Naive thymus-derived CD8-positive, alpha-beta T cell (primary cell): Measurements from ENCODE around the gene COL25A1. TPM values are rescaled to one million over a fixed set of nuclear protein-coding genes. Genes with fewer than 3 reads are reported as not detected.

ENCODE experiments used
- ATAC-seq, 2 donors: fragments of 150-1000 bp; cut with Tn5 transposase in 1 of 2; sonication (Bioruptor Pico), chemical (Tn5 transposase) in 1 of 2; 1 replicate in 1 of 2; 2 replicates in 1 of 2; pipeline ENCODE4 v1.10.0; 2021; ENCODE audit warnings: mild to moderate bottlenecking in 2 of 2, moderate library complexity in 2 of 2
- POLR2A ChIA-PET: fragments of 350-600 bp; sonication (Branson Sonifier 250); formaldehyde crosslinking; loops from one replicate; lab custom pipeline; 2021; ENCODE audit warnings: antibody characterized with exemption; lab: Charles Lee
- DNase-seq, 10 donors: peaks; one replicate each; pipeline versions ENCODE4 v3.0.0 to v3.0.0-alpha.2; 2020 to 2022
- H3K27ac Mint-ChIP-seq, 10 donors: one replicate each; pipeline ENCODE4 v1.8.0; 2020 to 2022; ENCODE audit warnings: mild to moderate bottlenecking in 10 of 10, mixed read lengths in 10 of 10, moderate library complexity in 4 of 10, inconsistent platforms in 1 of 10
- H3K27me3 Mint-ChIP-seq, 5 donors: one replicate each; pipeline ENCODE4 v1.8.0; 2021 to 2022; ENCODE audit warnings: mixed read lengths in 5 of 5
- H3K36me3 Mint-ChIP-seq, 3 donors: one replicate each; pipeline ENCODE4 v1.8.0; 2020 to 2022; ENCODE audit warnings: mixed read lengths in 3 of 3, mild to moderate bottlenecking in 2 of 3, inconsistent platforms in 1 of 3
- H3K4me1 Mint-ChIP-seq, 4 donors: one replicate each; pipeline ENCODE4 v1.8.0; 2021 to 2022; ENCODE audit warnings: mixed read lengths in 4 of 4
- H3K4me3 Mint-ChIP-seq, 10 donors: one replicate each; pipeline ENCODE4 v1.8.0; 2020 to 2022; ENCODE audit warnings: mild to moderate bottlenecking in 10 of 10, mixed read lengths in 10 of 10, moderate library complexity in 6 of 10, inconsistent platforms in 1 of 10
- H3K9me3 Mint-ChIP-seq, 9 donors: one replicate each; pipeline ENCODE4 v1.8.0; 2020 to 2022; ENCODE audit warnings: mixed read lengths in 9 of 9, mild to moderate bottlenecking in 3 of 9, inconsistent platforms in 1 of 9, moderate library complexity in 1 of 9
- polyA plus RNA-seq, 3 donors: library from polyadenylated mRNA; unstranded; fragments of 300-500 nt; fragmentation: Illumina TruSeq; gene quantifications; one replicate each; pipeline ENCODE4 v1.2.3, GENCODE V29; 2021
- total RNA-seq, 8 experiments: library from RNA in 2 of 8; stranded (reverse) in 2 of 8; gene quantifications; one replicate each; pipeline ENCODE4 v1.2.3 and lab custom pipeline; 2021 to 2026

COL25A1 gene
- total and polyA plus RNA-seq, 5 experiments from 2014 or later, result 0.10 to 1.2 TPM; not detected in 3

DNA sequence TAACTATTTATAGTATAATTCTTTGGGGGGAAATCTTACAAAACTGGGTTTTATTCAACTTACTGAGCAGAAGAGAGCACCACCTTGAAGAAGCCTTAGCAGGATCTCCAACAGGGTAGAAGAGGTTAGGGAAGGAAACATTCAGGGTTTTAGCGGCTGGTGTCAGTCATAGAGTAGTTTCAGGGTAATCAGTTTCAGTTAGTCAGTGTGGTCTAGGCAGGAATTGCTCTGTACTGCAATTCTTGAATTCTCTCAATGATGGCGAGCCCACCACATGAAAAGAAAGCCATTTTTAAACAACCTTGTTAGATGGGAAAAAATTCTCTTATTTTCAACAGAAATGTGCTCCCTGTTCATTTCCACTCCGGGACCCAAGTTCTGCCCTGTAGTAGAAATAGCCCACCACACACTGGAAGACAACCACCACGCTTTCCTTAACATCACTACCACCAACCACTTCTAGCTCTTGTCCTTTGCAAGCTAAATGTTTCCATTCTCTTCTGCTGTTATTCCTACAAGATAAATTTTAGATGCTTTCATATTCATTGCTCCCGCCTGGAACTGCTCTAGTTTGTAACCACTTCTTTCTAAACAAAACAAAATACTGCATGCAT is 25.9 kb downstream of the COL25A1 start:
- H3K4me3 Mint-ChIP-seq, result no peak overlapping the region
- H3K27ac Mint-ChIP-seq, result no peak overlapping the region
- POLR2A ChIA-PET, result no interaction called here
- peaks cover 3 to 22% (median 10%) of the 10 kb centered on the region in 5 donors for H3K27me3 Mint-ChIP-seq
- DNase-seq, result no peak
- H3K36me3 Mint-ChIP-seq, result no peaks in the 10 kb centered on the region
- no peaks in the 10 kb centered on the region for H3K9me3 Mint-ChIP-seq
- no peak for ATAC-seq
- H3K4me1 Mint-ChIP-seq, result no peaks in the 10 kb centered on the region

- Mint-ChIP-seq H3K27ac (peak overlapping the region in 1 of 10 donors; percentile 6), H3K4me1 (no peaks in the 10 kb centered on the region), H3K4me3 (no peak overlapping the region), H3K9me3 (no peaks in the 10 kb centered on the region), H3K27me3 (peaks cover 3 to 22% (median 10%) of the 10 kb centered on the region in 5 donors), H3K36me3 (no peaks in the 10 kb centered on the region)
- DNase-seq (no peak), ATAC-seq (no peak)
- POLR2A ChIA-PET, result no interaction called here
Observed at GRCh38 chr4:109275066-109275745, 27.3 kb downstream of the COL25A1 start.

DNA sequence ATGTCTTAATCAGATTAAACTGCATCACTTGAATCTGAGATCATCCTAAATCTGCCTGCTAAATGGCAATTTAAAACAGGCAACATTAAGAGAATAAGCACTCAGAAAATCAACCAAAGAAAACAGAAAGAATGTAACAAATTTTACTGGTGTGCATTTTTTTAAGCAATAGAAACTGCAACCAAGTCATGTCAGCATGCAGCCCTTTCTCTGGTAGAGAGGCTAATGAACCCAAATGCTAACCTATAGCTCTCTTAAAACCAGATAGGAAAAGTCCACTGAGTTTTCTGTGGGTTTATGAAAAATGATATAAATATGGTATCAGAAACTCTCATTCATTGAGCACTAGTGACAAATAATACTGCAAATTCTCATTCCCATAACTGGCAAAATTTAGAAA is 35.6 kb downstream of the COL25A1 start:
- POLR2A ChIA-PET, result no interaction called here
- ATAC-seq (no peak), DNase-seq (no peak)
- no peaks in the 10 kb centered on the region for H3K36me3 Mint-ChIP-seq
- H3K4me3 Mint-ChIP-seq, result no peak overlapping the region
- no peaks in the 10 kb centered on the region for H3K4me1 Mint-ChIP-seq
- no peak overlapping the region for H3K27ac Mint-ChIP-seq
- H3K27me3 Mint-ChIP-seq, result peaks cover 0 to 14% (median 8%) of the 10 kb centered on the region in 5 donors
- H3K9me3 Mint-ChIP-seq, result no peaks in the 10 kb centered on the region

DNA sequence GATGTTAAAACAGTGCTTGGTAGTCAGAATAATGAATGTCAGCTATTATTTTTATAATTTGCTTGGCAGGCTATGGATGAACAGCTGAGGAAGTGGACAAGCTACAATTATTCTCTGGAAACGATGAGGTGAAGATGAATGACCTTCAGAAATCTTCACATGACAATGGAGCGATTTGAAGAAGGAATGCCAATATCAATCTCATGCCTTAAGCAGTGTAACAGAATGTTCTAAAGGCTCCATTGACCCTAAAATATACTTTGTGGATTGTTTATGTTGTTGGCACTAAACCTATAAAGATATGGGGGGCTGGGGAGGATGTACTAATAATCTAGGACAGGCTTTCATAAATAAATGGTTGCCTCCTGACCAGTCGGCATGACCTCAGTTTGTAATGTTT is 36.2 kb downstream of the COL25A1 start:
- Mint-ChIP-seq H3K27ac (no peak overlapping the region), H3K4me1 (no peaks in the 10 kb centered on the region), H3K27me3 (peaks cover 0 to 14% (median 9%) of the 10 kb centered on the region in 5 donors), H3K9me3 (no peaks in the 10 kb centered on the region), H3K4me3 (no peak overlapping the region), H3K36me3 (no peaks in the 10 kb centered on the region)
- POLR2A ChIA-PET, result no interaction called here
- DNase-seq, result no peak
- no peak for ATAC-seq

DNA sequence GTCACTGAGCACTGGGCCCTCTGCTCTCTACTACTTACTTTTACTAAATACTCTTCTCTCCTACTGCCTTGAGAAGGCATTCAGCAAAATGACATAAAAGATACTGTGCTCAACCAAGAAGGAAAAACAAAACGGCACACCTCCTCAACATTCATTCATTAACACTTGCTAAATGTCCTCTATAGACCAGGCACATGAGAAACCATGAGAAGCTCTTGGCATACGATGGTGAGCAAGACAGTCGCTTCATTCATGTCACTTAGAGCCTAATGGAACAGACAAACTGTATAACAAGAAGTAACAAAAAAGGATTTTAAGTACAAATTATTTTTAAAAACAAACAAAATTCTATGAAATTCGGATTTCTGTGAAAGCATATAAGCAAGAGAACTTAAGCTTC is 38.7 kb downstream of the COL25A1 start:
- Mint-ChIP-seq H3K4me1 (no peaks in the 10 kb centered on the region), H3K4me3 (no peak overlapping the region), H3K36me3 (no peaks in the 10 kb centered on the region), H3K27me3 (peaks cover 0 to 14% (median 9%) of the 10 kb centered on the region in 5 donors), H3K9me3 (no peaks in the 10 kb centered on the region), H3K27ac (no peak overlapping the region)
- no peak for DNase-seq
- ATAC-seq, result no peak
- POLR2A ChIA-PET, result no interaction called here

GRCh38 chr4:109256818-109257217 is 45.6 kb downstream of the COL25A1 start:
- Mint-ChIP-seq H3K27ac (no peak overlapping the region), H3K4me3 (no peak overlapping the region), H3K27me3 (peaks cover 0 to 9% (median 0%) of the 10 kb centered on the region in 5 donors), H3K36me3 (no peaks in the 10 kb centered on the region), H3K9me3 (no peaks in the 10 kb centered on the region), H3K4me1 (no peaks in the 10 kb centered on the region)
- DNase-seq (no peak), ATAC-seq (no peak)
- POLR2A ChIA-PET, result no interaction called here

DNA sequence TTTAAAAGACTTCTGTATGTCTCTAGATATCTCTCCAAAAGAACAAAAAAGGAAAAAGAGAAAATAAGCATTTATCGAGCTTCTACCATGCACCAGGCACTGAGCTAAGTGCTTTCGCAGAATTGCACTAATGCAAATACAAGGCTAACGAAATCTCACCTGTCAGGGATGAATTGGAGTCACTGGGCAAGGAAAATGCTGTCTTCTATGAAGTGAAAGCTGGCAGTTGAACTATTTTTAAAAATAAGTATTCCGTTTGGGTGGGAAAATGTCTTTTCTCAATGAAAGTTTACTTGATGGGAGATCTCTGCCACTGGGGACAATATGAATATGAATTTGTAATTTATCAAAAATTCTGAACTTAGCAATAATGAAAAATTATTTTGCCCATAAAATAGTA is 47.6 kb downstream of the COL25A1 start:
- ATAC-seq (no peak), DNase-seq (no peak)
- POLR2A ChIA-PET, result no interaction called here
- no peaks in the 10 kb centered on the region for H3K4me1 Mint-ChIP-seq
- no peak overlapping the region for H3K27ac Mint-ChIP-seq
- no peak overlapping the region for H3K4me3 Mint-ChIP-seq
- no peaks in the 10 kb centered on the region for H3K36me3 Mint-ChIP-seq
- no peaks in the 10 kb centered on the region for H3K9me3 Mint-ChIP-seq
- peaks cover 0 to 7% (median 0%) of the 10 kb centered on the region in 5 donors for H3K27me3 Mint-ChIP-seq

- Mint-ChIP-seq H3K4me1 (no peaks in the 10 kb centered on the region), H3K27ac (no peak overlapping the region), H3K9me3 (no peaks in the 10 kb centered on the region), H3K36me3 (no peaks in the 10 kb centered on the region), H3K4me3 (no peak overlapping the region), H3K27me3 (peaks cover 0 to 9% (median 0%) of the 10 kb centered on the region in 5 donors)
- ATAC-seq, result no peak
- DNase-seq, result no peak
- POLR2A ChIA-PET, result no interaction called here
Observed at GRCh38 chr4:109251396-109251795, 51.1 kb downstream of the COL25A1 start.

- peaks cover 0 to 9% (median 0%) of the 10 kb centered on the region in 5 donors for H3K27me3 Mint-ChIP-seq
- no peak overlapping the region for H3K4me3 Mint-ChIP-seq
- DNase-seq, result no peak
- no peaks in the 10 kb centered on the region for H3K9me3 Mint-ChIP-seq
- no peaks in the 10 kb centered on the region for H3K36me3 Mint-ChIP-seq
- H3K4me1 Mint-ChIP-seq, result no peaks in the 10 kb centered on the region
- POLR2A ChIA-PET, result no interaction called here
- no peak for ATAC-seq
- no peak overlapping the region for H3K27ac Mint-ChIP-seq
Observed at GRCh38 chr4:109248322-109248900, 54.0 kb downstream of the COL25A1 start.

GRCh38 chr4:109243871-109244270 is 58.6 kb downstream of the COL25A1 start:
- no peaks in the 10 kb centered on the region for H3K36me3 Mint-ChIP-seq
- DNase-seq (no peak), ATAC-seq (no peak)
- peaks cover 0 to 4% (median 0%) of the 10 kb centered on the region in 5 donors for H3K27me3 Mint-ChIP-seq
- POLR2A ChIA-PET, result no interaction called here
- no peak overlapping the region for H3K4me3 Mint-ChIP-seq
- no peaks in the 10 kb centered on the region for H3K9me3 Mint-ChIP-seq
- H3K4me1 Mint-ChIP-seq, result no peaks in the 10 kb centered on the region
- no peak overlapping the region for H3K27ac Mint-ChIP-seq

DNA sequence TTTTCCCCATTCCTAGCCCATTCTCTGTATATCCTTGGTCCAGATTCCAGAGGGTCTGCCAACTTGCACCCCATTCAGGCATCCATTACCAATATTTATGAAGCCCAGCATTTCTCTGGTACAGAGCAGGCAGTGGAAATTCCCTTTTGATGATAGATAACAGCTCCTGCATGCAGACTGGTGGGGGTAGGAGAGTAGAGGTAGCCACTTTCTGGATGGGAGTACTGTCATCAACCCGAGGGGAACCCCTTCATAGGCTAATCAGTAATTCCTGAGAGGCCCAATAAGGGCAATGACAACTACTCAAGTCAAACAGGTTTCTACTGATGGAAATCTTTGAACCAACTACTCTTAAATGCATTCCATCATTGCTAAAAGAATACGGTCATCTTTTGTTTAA is 63.7 kb downstream of the COL25A1 start:
- POLR2A ChIA-PET, result no interaction called here
- Mint-ChIP-seq H3K27me3 (peaks cover 0 to 3% (median 0%) of the 10 kb centered on the region in 5 donors), H3K4me1 (no peaks in the 10 kb centered on the region), H3K27ac (peak overlapping the region in 1 of 10 donors; percentile 1), H3K4me3 (no peak overlapping the region), H3K36me3 (peaks cover 0 to 6% (median 0%) of the 10 kb centered on the region in 3 donors), H3K9me3 (peaks cover 0 to 9% (median 2%) of the 10 kb centered on the region in 9 donors)
- ATAC-seq, result no peak
- DNase-seq, result no peak

DNA sequence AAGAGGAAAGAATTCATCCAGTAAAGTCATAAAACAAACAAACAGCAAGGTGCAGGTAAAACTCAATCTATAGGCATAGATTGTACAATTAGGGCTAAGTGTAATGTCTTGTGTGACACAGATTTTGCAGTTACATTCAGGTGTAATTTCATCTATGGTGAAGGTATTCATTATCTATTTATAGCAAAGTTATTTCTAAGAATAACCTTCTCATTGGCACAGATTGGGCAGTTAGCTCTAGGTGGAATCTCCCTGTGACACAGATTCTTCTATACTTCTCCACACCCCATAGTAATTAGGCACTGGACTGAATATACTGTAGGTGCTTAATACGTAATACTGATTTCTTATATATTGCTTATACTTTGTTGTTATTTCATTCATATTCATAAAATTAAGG is 66.8 kb downstream of the COL25A1 start:
- Mint-ChIP-seq H3K4me3 (no peak overlapping the region), H3K27me3 (peaks cover 0 to 3% (median 0%) of the 10 kb centered on the region in 5 donors), H3K36me3 (peaks cover 0 to 6% (median 0%) of the 10 kb centered on the region in 3 donors), H3K27ac (no peak overlapping the region), H3K4me1 (no peaks in the 10 kb centered on the region), H3K9me3 (peaks cover 0 to 9% (median 2%) of the 10 kb centered on the region in 9 donors)
- ATAC-seq (no peak), DNase-seq (no peak)
- POLR2A ChIA-PET, result no interaction called here

- DNase-seq (no peak), ATAC-seq (no peak)
- Mint-ChIP-seq H3K4me1 (no peaks in the 10 kb centered on the region), H3K9me3 (peaks cover 0 to 9% (median 2%) of the 10 kb centered on the region in 9 donors), H3K36me3 (peaks cover 0 to 6% (median 0%) of the 10 kb centered on the region in 3 donors), H3K27me3 (peaks cover 0 to 3% (median 0%) of the 10 kb centered on the region in 5 donors), H3K27ac (no peak overlapping the region), H3K4me3 (no peak overlapping the region)
- POLR2A ChIA-PET, result no interaction called here
Observed at GRCh38 chr4:109234596-109234995, 67.9 kb downstream of the COL25A1 start.
